Smooth muscle cell (in vitro differentiated cells): ENCODE measurements around the gene PTPRN2. TPM values are rescaled to one million over a fixed set of nuclear protein-coding genes. Genes with fewer than 3 reads are reported as not detected.
"Not testable (repeated sequence)": the region's sequence is repeated elsewhere in the genome, so short reads cannot be mapped to it uniquely, and the experiment has no call there.

ENCODE experiments used
- DNase-seq: peaks from one replicate; lab custom pipeline; 2025; ENCODE audit not compliant: unreplicated experiment; lab: John Stamatoyannopoulos, UW
- H2AFZ ChIP-seq: fragments of 200-600 bp; sonication (generic); 2 replicates; pipeline ENCODE4 v1.6.0; 2016; ENCODE audit warnings: antibody characterized with exemption, low read depth, mild to moderate bottlenecking
- H3F3A ChIP-seq: fragments of 200-600 bp; sonication (generic); 2 replicates; pipeline ENCODE4 v1.6.0; 2017; ENCODE audit warnings: antibody characterized with exemption, low read depth
- H3K27ac ChIP-seq: fragments of 200-600 bp; sonication (generic); 2 replicates; pipeline ENCODE4 v1.5.1; 2016; ENCODE audit warnings: low read depth, mild to moderate bottlenecking
- H3K27me3 ChIP-seq: fragments of 200-600 bp; sonication (generic); 2 replicates; pipeline ENCODE4 v1.6.1; 2016; ENCODE audit warnings: low read depth, mild to moderate bottlenecking
- H3K36me3 ChIP-seq: fragments of 200-600 bp; sonication (generic); 2 replicates; pipeline ENCODE4 v1.5.1; 2016; ENCODE audit warnings: low read depth
- H3K4me1 ChIP-seq: fragments of 200-600 bp; sonication (generic); 2 replicates; pipeline ENCODE4 v1.5.1; 2016; ENCODE audit warnings: low read depth
- H3K4me2 ChIP-seq: fragments of 200-600 bp; sonication (generic); 2 replicates; pipeline ENCODE4 v1.6.0; 2016; ENCODE audit warnings: mild to moderate bottlenecking
- H3K4me3 ChIP-seq: fragments of 200-600 bp; sonication (generic); 2 replicates; pipeline ENCODE4 v1.5.1; 2016; ENCODE audit warnings: mild to moderate bottlenecking
- H3K79me2 ChIP-seq: fragments of 200-600 bp; sonication (generic); 2 replicates; pipeline ENCODE4 v1.6.0; 2016; ENCODE audit warnings: low read depth, mild to moderate bottlenecking
- H3K9ac ChIP-seq: fragments of 200-600 bp; sonication (generic); 2 replicates; pipeline ENCODE4 v1.6.0; 2016; ENCODE audit warnings: low read depth
- H3K9me3 ChIP-seq: fragments of 200-600 bp; sonication (generic); replicated peaks from 2 replicates; pipeline ENCODE4 v1.5.1; 2016; ENCODE audit warnings: low read depth
- H4K20me1 ChIP-seq: fragments of 200-600 bp; sonication (generic); 2 replicates; pipeline ENCODE4 v1.6.0; 2016; ENCODE audit warnings: low read depth
- WGBS: methylation state at CpG from one replicate; pipeline ENCODE4 v1.1.7; 2016; ENCODE audit warnings: low lambda C conversion rate; 5-methylcytosine and 5-hydroxymethylcytosine counted together
- polyA plus RNA-seq: library from polyadenylated mRNA; unstranded; fragments of >200 nt; fragmentation: Nextera tagmentation; extraction: Ambion mirVana; gene quantifications from 2 replicates; pipeline ENCODE4 v1.2.1, GENCODE V29; 2016
- total RNA-seq: library from RNA; depleted of rRNA; stranded (reverse); fragments of >200 nt; gene quantifications from 2 replicates; pipeline ENCODE4 v1.2.3, GENCODE V29; 2014
- TF ChIP-seq, protein P1 (sequence below): fragments of 200-600 bp; sonication (generic); IDR thresholded peaks from 2 replicates; pipeline ENCODE4 v1.5.1; 2017; ENCODE audit warnings: borderline replicate concordance, mild to moderate bottlenecking, antibody characterized with exemption; ENCODE audit not compliant: insufficient read depth, poor library complexity, severe bottlenecking

PTPRN2 gene
- total and polyA plus RNA-seq, 2 experiments from 2014 or later, result 0.09 to 0.87 TPM

DNA sequence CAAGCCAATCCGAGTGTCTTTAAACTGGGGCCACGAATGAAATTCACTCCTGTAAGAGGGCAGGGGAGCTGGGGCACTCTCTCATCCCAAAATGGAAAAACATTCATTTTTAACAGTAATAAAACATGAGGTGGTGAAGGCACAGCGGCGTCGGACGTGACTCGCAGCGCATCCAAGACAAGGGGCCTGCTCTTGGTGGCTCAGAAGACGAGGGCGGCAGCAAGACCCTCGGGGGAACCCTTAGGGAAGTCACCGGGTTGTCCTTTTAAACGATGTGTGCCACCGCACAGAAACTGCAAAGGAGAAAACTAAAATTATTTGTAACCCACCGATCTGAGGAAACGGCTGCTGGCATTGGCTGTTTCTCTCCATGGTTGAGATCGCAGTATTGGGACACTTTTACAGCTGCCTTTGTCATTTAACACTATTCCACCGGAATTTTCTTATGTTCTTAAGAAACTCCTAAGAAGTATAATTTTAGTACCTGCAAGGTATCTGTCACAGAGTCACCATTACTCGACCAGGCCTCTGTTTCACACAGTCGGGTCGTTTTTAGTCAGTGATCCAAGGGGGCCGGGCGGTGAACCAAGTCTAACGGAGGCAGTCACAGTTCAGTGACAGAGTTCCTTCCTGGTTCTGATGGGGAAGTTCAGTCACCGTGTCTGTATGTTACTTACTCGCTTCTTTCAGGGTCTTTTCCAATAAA lies 159.3 kb downstream of the PTPRN2 start:
- H3K27ac ChIP-seq, result no peak overlapping the region
- no peak overlapping the region for H2AFZ ChIP-seq
- H3K9ac ChIP-seq, result no peak overlapping the region
- no peaks in the 10 kb centered on the region for H3K27me3 ChIP-seq
- H3K4me3 ChIP-seq, result no peak overlapping the region
- H3F3A ChIP-seq, result no peaks in the 10 kb centered on the region
- no peaks in the 10 kb centered on the region for H3K79me2 ChIP-seq
- no peaks in the 10 kb centered on the region for H3K9me3 ChIP-seq
- WGBS, result 90% methylated on average over 26 of the region's 26 CpGs
- H4K20me1 ChIP-seq, result no peaks in the 10 kb centered on the region
- no peak for DNase-seq
- no peaks in the 10 kb centered on the region for H3K4me1 ChIP-seq
- TF ChIP-seq, protein P1, sequence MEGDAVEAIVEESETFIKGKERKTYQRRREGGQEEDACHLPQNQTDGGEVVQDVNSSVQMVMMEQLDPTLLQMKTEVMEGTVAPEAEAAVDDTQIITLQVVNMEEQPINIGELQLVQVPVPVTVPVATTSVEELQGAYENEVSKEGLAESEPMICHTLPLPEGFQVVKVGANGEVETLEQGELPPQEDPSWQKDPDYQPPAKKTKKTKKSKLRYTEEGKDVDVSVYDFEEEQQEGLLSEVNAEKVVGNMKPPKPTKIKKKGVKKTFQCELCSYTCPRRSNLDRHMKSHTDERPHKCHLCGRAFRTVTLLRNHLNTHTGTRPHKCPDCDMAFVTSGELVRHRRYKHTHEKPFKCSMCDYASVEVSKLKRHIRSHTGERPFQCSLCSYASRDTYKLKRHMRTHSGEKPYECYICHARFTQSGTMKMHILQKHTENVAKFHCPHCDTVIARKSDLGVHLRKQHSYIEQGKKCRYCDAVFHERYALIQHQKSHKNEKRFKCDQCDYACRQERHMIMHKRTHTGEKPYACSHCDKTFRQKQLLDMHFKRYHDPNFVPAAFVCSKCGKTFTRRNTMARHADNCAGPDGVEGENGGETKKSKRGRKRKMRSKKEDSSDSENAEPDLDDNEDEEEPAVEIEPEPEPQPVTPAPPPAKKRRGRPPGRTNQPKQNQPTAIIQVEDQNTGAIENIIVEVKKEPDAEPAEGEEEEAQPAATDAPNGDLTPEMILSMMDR, result no peak
- no peak overlapping the region for H3K4me2 ChIP-seq
- no peaks in the 10 kb centered on the region for H3K36me3 ChIP-seq

DNA sequence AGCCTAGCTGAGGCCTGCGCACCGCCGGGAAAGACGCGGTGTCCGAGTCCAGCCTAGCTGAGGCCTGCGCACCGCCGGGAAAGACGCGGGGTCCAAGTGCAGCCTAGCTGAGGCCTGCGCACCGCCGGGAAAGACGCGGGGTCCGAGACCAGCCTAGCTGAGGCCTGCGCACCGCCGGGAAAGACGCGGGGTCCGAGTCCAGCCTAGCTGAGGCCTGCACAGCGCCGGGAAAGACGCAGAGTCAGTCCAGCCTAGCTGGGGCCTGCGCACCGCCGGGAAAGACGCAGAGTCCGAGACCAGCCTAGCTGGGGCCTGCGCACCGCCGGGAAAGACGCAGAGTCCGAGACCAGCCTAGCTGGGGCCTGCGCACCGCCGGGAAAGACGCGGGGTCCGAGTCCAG lies 161.9 kb downstream of the PTPRN2 start:
- H3K79me2 ChIP-seq, H3F3A ChIP-seq, H2AFZ ChIP-seq, H3K27me3 ChIP-seq, H3K9me3 ChIP-seq, H4K20me1 ChIP-seq, H3K9ac ChIP-seq, H3K4me1 ChIP-seq, H3K4me2 ChIP-seq, DNase-seq, H3K36me3 ChIP-seq, H3K4me3 ChIP-seq, H3K27ac ChIP-seq: not testable (repeated sequence)
- 96% methylated on average over 19 of the region's 42 CpGs for WGBS

DNA sequence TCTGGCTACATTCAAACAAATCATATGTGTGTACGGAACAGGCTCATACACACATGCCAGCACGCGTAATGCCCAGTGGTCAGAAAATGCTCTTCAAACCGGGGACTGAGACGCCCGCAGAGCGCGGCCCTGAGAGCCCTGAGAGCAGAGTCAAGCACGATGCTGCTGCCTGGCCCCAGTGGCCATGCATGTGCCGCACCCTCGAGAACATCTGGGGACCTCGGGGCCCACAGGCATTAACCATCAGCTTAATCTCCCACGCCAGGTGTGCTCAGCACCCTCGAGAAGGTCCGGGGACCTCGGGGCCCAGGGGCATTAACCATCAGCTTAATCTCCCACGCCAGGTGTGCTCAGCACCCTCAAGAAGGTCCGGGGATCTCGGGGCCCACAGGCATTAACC lies 163.1 kb downstream of the PTPRN2 start:
- H2AFZ ChIP-seq, result no peak overlapping the region
- no peaks in the 10 kb centered on the region for H4K20me1 ChIP-seq
- H3K27me3 ChIP-seq, result no peaks in the 10 kb centered on the region
- H3K4me2 ChIP-seq, result no peak overlapping the region
- H3K36me3 ChIP-seq, result no peaks in the 10 kb centered on the region
- no peaks in the 10 kb centered on the region for H3K79me2 ChIP-seq
- H3K9me3 ChIP-seq, result no peaks in the 10 kb centered on the region
- no peak for DNase-seq
- H3K27ac ChIP-seq, result no peak overlapping the region
- H3F3A ChIP-seq, result no peaks in the 10 kb centered on the region
- H3K4me3 ChIP-seq, result no peak overlapping the region
- H3K4me1 ChIP-seq, result no peaks in the 10 kb centered on the region
- TF ChIP-seq, protein P1, result no peak
- 94% methylated on average over 19 of the region's 19 CpGs for WGBS
- H3K9ac ChIP-seq, result no peak overlapping the region

DNA sequence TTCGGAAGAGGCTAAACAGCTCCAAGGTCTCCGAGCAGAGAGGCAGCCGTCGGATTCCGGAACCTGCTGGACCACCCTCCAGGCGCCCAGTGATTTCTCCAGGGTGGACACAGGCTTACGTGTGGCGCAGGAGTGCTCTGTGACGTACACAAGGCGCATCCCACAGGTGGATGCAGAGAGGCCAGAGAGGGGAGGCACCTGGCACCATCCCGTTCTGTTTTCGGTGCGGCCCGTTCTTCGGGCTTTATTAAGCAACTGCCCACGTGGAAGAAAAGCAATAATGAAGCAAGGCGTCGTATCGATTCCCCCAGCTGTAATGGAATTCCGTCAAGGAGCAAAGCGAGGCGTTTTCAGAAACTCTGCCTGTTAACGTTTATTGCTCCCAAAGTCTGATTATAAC lies 163.6 kb downstream of the PTPRN2 start:
- H4K20me1 ChIP-seq, result no peaks in the 10 kb centered on the region
- TF ChIP-seq, protein P1, result no peak
- no peak overlapping the region for H3K9ac ChIP-seq
- no peak overlapping the region for H3K4me2 ChIP-seq
- H3K4me1 ChIP-seq, result no peaks in the 10 kb centered on the region
- no peak overlapping the region for H3K27ac ChIP-seq
- no peaks in the 10 kb centered on the region for H3K9me3 ChIP-seq
- H3K4me3 ChIP-seq, result no peak overlapping the region
- no peak for DNase-seq
- H2AFZ ChIP-seq, result no peak overlapping the region
- no peaks in the 10 kb centered on the region for H3K27me3 ChIP-seq
- no peaks in the 10 kb centered on the region for H3K79me2 ChIP-seq
- no peaks in the 10 kb centered on the region for H3K36me3 ChIP-seq
- H3F3A ChIP-seq, result no peaks in the 10 kb centered on the region
- 95% methylated on average over 23 of the region's 23 CpGs for WGBS
